ENCODE results near the gene PPTC7. TPM values are rescaled to one million over a fixed set of nuclear protein-coding genes. Genes with fewer than 3 reads are reported as not detected.

The PPTC7 gene
- total and polyA plus RNA-seq, 10 of the 15 experiments (the other 5 are each of a cell fraction or from before 2014, with no cell fraction given), result 4.0 to 69.6 (median 12.3) TPM

DNA sequence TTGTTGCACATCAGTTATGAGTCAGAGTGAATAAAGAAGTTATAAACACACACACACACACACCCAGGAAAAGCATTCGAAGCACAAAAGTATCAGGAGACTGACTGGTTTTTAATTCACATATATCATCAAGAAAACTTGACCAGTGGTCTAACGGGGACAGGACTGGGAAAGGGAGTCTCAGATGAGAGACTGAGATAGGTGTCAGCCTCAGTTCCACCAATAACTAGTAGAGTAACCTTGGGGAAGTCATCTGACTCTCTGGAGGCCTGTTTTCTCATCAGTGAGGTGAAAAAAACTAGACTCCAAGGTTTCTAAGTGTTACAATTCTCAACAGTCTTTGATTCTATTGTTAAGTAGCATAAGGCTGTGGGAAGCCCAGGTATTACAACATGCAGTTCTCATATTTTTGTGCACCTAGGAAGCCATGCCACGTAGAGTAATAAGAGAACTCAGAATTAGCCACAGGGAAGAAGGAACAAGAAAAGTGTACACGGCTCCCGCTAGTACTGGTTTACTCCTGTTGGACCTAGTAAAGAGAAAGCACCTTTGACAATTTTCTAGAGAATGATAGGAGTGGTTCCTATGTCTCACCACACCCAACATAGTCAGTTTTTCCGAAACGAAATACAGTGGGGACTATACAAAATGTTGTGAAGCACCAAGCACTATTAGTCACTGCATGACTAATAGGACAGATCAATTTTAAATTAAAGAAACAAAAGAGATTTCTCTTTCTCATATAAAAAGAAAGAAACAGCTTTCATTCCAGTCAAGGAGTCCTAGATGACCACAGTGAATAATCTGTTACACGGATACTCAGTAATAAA is 5.0 kb downstream of the PPTC7 start:
- H2AFZ ChIP-seq (ENCODE audit: control insufficient read depth, low read depth, low read length), result no peak overlapping the region
- peaks cover 99% of the 10 kb centered on the region for H3K79me2 ChIP-seq (ENCODE audit: control insufficient read depth, insufficient read depth, low read length)
- H4K20me1 ChIP-seq (ENCODE audit: control insufficient read depth, insufficient read depth), result no peaks in the 10 kb centered on the region
- POLR2A ChIA-PET, result interaction anchor here (1.0 to 8.8 kb wide), 7 partner anchors 7 to 91 kb away, joined by 3 to 122 read pairs (median 5); no protein-coding TSS in a partner anchor
- in situ Hi-C loops (cut with MboI), result no loop called here
- H3K4me1 ChIP-seq (ENCODE audit: control insufficient read depth, insufficient read depth, low read length), result peaks cover 12% of the 10 kb centered on the region
- peak; percentile 45 for ATAC-seq
- FAIRE-seq, result no peak
- H3K27ac ChIP-seq (ENCODE audit: control insufficient read depth, insufficient read depth), result peak overlapping the region; percentile 95
- no peaks in the 10 kb centered on the region for H3K27me3 ChIP-seq (replicated peaks in 1 of 2; ENCODE audit: control insufficient read depth in 2 of 2, insufficient read depth in 2 of 2, low read length in 1 of 2)
- peak; percentile 84 for DNase-seq (ENCODE audit: low read depth, low spot score)
- 0% methylated on average over 8 of the region's 8 CpGs for WGBS (ENCODE audit: insufficient coverage, insufficient replicate concordance, low lambda C conversion rate, missing lambda C conversion rate)
- H3K4me3 ChIP-seq, result peak overlapping the region; percentile 82
- peak overlapping the region; percentile 83 for H3K4me2 ChIP-seq (ENCODE audit: control insufficient read depth, insufficient read depth)
- H3K9ac ChIP-seq (ENCODE audit: control insufficient read depth, insufficient read depth, low read length), result peak overlapping the region; percentile 96
- CTCF ChIA-PET, result interaction anchor here (1.0 to 4.1 kb wide), 8 partner anchors 11 to 128 kb away, joined by 3 to 40 read pairs (median 6); partner anchors contain the start of gene ARPC3
- SMC1A ChIA-PET (ENCODE audit: uncharacterized antibody, unreplicated experiment), result interaction anchor here (0.9 to 11.7 kb wide), 11 partner anchors 13 to 128 kb away, joined by 3 to 308 read pairs (median 12); partner anchors contain the start of gene ARPC3
- TSS peak; percentile 28 for BruUV-seq (replicated peaks)
- RAD21 ChIA-PET (ENCODE audit: unreplicated experiment), result interaction anchor here (0.7 to 5.4 kb wide), 11 partner anchors 12 to 121 kb away, joined by 3 to 73 read pairs (median 5); partner anchors contain the start of genes FAM216A and GPN3
- no peaks in the 10 kb centered on the region; the same call in none of the 3 replicates for H3K9me3 ChIP-seq (replicated peaks; ENCODE audit: control insufficient read depth, insufficient read depth, low read length)
- peaks cover 0 to 5% of the 10 kb centered on the region in 2 experiments; a peak in 1 of 4 replicates for H3K36me3 ChIP-seq (ENCODE audit: control insufficient read depth in 2 of 2, insufficient read depth in 2 of 2, low read length in 1 of 2)
- intact Hi-C loops (cut with micrococcal nuclease; ENCODE audit: unreplicated experiment), result loop anchor here (2.0 kb wide), 1 partner anchor 15 kb away; no protein-coding TSS in a partner anchor
- no peak for TF ChIP-seq RELA (IDR thresholded peaks at IDR 0.05; ENCODE audit: borderline replicate concordance, partially characterized antibody)
- no peak for TF ChIP-seq EZH2 (IDR thresholded peaks at IDR 0.05; ENCODE audit: borderline replicate concordance, control insufficient read depth, low read depth, low read length)
- TF ChIP-seq, protein P1, sequence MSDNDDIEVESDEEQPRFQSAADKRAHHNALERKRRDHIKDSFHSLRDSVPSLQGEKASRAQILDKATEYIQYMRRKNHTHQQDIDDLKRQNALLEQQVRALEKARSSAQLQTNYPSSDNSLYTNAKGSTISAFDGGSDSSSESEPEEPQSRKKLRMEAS (IDR thresholded peaks at IDR 0.05; ENCODE audit: low read depth, low read length), result 0 out of 2 replicates have a peak, but pooled peaks have one; percentile 63
- TF ChIP-seq FOXK2 (IDR thresholded peaks at IDR 0.05), result no peak
- TF ChIP-seq TCF7 (IDR thresholded peaks at IDR 0.05; ENCODE audit: borderline replicate concordance), result no peak
- TF ChIP-seq CHD1 (IDR thresholded peaks at IDR 0.05; ENCODE audit: low read depth, low read length), result peak; percentile 59; the same call in 1 of the 2 replicates
- peak; percentile 91; the same call in 1 of the 2 replicates for TF ChIP-seq RB1 (IDR thresholded peaks at IDR 0.05; ENCODE audit: borderline replicate concordance)
- peak; percentile 83 for TF ChIP-seq DPF2 (IDR thresholded peaks at IDR 0.05)
- no peak for TF ChIP-seq CBX3 (IDR thresholded peaks at IDR 0.05; ENCODE audit: borderline replicate concordance, low read depth)
- TF ChIP-seq, protein P2, sequence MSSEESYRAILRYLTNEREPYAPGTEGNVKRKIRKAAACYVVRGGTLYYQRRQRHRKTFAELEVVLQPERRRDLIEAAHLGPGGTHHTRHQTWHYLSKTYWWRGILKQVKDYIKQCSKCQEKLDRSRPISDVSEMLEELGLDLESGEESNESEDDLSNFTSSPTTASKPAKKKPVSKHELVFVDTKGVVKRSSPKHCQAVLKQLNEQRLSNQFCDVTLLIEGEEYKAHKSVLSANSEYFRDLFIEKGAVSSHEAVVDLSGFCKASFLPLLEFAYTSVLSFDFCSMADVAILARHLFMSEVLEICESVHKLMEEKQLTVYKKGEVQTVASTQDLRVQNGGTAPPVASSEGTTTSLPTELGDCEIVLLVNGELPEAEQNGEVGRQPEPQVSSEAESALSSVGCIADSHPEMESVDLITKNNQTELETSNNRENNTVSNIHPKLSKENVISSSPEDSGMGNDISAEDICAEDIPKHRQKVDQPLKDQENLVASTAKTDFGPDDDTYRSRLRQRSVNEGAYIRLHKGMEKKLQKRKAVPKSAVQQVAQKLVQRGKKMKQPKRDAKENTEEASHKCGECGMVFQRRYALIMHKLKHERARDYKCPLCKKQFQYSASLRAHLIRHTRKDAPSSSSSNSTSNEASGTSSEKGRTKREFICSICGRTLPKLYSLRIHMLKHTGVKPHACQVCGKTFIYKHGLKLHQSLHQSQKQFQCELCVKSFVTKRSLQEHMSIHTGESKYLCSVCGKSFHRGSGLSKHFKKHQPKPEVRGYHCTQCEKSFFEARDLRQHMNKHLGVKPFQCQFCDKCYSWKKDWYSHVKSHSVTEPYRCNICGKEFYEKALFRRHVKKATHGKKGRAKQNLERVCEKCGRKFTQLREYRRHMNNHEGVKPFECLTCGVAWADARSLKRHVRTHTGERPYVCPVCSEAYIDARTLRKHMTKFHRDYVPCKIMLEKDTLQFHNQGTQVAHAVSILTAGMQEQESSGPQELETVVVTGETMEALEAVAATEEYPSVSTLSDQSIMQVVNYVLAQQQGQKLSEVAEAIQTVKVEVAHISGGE (CRISPR knock-in tag; IDR thresholded peaks at IDR 0.05), result no peak
- TF ChIP-seq HCFC1 (IDR thresholded peaks at IDR 0.05; ENCODE audit: low read length), result no peak
- no peak for TF ChIP-seq TCF3 (IDR thresholded peaks at IDR 0.05; ENCODE audit: borderline replicate concordance, insufficient read depth, low read depth, low read length)
- no peak for TF ChIP-seq PAX5 (IDR thresholded peaks at IDR 0.05; ENCODE audit: borderline replicate concordance, low read depth, low read length)
- no peak for TF ChIP-seq MYB (IDR thresholded peaks at IDR 0.05; ENCODE audit: borderline replicate concordance, low read depth, low read length)
- peak; percentile 66; the same call in 1 of the 2 replicates for TF ChIP-seq BACH1 (IDR thresholded peaks at IDR 0.05; ENCODE audit: borderline replicate concordance)
- no peak for TF ChIP-seq SIX5 (IDR thresholded peaks at IDR 0.05; ENCODE audit: low read depth, low read length, severe bottlenecking)
- TF ChIP-seq, protein P3, sequence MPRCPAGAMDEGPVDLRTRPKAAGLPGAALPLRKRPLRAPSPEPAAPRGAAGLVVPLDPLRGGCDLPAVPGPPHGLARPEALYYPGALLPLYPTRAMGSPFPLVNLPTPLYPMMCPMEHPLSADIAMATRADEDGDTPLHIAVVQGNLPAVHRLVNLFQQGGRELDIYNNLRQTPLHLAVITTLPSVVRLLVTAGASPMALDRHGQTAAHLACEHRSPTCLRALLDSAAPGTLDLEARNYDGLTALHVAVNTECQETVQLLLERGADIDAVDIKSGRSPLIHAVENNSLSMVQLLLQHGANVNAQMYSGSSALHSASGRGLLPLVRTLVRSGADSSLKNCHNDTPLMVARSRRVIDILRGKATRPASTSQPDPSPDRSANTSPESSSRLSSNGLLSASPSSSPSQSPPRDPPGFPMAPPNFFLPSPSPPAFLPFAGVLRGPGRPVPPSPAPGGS (IDR thresholded peaks at IDR 0.05; ENCODE audit: borderline replicate concordance, insufficient read depth, low read depth, low read length, poor library complexity, severe bottlenecking), result peak; percentile 56
- TF ChIP-seq CREM (IDR thresholded peaks at IDR 0.05; ENCODE audit: low read depth), result peak; percentile 58; the same call in 1 of the 2 replicates

All from GM12878 (cell line).